HG03159 (cell line): ENCODE data around the gene HTD2.

ENCODE experiments used
- ATAC-seq: cut with Tn5 transposase; IDR thresholded peaks from one replicate; pipeline ENCODE4 v1.9.1; 2021; ENCODE audit warnings: mild to moderate bottlenecking, moderate library complexity; ENCODE audit not compliant: unreplicated experiment

The HTD2 gene

DNA sequence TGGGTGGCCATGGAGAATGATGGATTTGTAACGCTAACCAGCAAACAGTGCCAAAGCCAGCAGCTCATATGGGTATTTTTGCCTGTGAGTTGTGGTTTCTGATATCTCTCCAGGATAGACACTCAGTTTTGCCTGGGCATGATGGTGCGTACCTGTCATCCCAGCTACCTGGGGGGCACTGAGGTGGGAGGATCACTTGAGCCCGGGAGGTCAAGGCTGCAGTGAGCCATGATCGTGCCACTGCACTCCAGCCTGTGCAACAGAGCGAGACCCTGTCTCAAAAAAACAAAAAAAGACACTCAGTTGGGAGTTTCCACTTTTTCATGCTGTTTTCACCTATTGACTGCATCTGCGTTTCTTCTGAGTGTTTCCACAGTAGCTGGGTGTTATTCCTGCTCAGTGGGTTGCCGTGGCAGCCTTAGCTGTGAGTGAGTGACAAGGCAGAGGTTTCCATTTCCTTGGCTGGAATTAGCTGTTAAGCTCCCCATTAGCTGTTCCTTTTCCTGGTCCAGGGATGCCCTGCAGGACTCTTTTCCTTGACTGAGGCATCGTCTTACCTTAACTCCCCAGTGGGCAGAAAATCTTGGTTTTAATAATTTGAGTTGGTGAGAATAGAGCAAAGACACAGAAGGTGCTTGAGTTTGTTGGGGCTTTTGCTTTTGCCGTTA is 14.5 kb upstream of the HTD2 start:
- ATAC-seq, result no peak

DNA sequence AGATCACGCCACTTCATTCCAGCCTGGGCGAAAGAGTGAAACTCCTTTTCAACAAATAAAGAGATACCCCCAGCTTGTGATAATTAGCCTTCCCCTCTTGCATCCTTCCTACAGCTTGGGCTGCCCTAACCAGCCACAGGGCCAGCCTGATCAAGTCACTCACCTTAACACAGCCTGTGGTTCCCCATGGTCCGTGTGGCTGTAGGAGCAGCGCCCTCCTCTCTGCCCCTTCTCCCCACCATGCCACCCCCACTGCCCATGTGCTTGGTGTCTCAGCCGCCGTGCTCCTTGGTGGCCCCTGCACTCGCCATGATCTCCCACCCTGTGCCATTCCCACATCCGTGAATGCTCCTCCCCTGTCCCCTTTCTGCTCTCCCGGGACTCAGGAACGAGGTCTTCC is 13.5 kb upstream of the HTD2 start:
- no peak for ATAC-seq

GRCh38 chr3:58293516-58293915 is 12.8 kb upstream of the HTD2 start:
- ATAC-seq, result no peak

DNA sequence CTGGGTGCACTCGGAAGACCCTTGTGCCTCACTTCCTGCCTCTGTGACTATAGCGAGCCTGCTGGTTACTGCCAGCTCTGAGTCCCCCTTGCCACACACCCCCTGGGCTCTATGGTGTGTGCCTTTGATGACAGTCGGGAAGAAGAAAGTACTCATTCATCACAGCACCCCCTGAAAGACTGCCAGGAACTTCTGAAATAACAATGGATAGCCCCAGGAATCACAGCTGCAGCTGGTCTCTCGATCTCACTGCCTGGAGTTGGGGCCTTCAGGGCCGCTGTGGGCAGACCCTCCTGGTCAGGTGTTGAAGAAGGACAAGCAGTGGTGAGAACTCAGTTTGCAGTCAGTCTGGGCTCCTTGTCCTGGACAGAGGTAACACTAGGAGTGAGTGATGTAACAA is 10.1 kb upstream of the HTD2 start:
- no peak for ATAC-seq

DNA sequence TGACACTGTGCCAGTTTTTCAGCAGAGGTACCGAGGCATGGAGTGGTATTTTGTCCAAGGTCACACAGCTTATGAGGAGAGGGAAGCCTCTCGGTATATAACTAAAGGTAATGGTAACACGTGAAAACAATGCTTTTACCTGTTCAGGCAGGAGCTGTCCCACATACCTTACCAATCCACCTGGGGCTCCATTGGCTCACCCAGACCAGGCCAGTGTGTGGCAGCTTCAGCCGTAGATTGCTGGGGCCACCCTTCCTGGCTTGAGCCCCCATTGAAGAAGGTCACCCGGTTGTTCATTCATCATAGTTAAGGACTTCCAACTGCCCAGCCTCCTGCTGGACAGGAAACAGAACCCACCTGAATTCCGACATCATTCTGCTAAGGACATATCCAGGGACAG is 9.5 kb upstream of the HTD2 start:
- no peak for ATAC-seq

- ATAC-seq, result no peak
Measured at GRCh38 chr3:58298190-58298589, 8.1 kb upstream of the HTD2 start.

GRCh38 chr3:58299075-58299474 is 7.2 kb upstream of the HTD2 start:
- no peak for ATAC-seq

DNA sequence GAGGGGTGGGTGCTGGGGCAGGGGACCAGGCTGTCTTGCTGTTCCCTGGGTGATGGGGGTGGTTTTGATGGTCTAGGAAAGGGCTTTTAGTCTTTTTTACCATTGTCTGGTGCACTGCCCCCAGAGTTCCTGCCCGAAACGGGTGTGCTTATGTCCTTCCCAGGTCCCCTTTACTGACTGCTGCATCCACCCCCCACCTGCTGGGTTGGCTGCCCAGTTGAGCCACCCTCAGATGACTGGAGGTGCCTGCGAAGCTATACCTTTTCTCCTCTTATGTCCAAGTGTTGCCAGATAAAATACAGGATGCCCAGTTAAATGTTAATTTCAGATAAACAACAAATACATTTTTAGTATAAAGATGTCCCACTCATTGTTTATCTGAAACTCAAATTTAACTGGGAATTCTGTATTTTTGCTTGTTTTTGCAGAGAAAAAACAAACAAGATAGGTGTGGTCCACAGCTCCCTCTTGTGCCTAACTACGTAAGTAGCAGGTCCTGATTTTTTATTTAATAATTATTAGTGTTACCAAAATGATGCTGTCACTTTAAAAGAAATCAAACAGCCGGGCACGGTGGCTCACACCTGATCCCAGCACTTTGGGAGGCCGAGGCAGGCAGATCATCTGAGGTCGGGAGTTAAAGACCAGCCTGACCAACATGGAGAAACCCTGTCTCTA is 6.3 kb upstream of the HTD2 start:
- no peak for ATAC-seq

DNA sequence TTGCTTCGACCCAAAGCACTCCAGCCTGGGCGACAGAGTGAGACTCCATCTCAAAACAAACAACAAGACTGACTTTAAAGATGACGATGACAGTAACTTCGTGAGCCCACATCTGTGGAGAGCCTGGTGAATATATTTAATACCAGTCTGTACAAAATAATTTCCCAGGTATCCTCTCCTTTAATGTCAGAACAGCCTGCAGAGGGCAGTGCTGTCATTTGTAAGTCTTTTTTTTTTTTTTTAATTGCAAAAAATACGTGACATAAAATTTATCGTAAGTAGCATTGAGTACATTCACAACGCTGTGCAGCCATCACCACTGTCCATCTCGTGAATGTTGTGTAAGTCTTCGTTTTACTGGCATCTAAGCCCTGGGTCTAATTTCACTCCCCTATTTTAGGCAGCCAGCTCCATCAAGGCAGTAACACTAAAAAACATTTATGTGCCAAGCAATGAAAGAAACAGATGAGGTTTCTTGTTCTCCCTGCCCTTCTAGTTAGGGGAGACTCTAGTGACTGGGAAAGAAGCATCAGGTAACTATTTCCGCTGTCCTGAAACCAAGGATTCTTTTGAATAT is 1.4 kb downstream of the HTD2 start:
- ATAC-seq, result no peak

DNA sequence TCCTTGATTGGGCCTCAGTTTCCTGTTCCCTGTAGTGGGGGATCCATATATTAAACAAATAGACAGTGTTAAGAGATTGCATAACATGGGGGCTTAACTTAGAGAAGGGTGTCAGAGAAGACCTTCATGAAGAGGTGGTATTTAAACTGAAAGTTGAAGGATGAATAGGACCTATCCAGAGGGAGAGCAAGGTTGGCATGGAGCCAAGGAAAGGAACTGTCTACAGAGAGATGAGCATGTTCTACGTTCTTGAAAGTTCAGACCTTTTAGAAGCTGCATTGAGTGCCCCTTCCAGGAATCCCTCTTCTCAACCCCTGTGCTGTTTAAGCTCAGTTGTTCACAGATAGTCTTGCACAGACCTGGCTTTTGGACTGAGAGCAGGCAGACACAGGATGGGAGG is 2.4 kb downstream of the HTD2 start:
- no peak for ATAC-seq

DNA sequence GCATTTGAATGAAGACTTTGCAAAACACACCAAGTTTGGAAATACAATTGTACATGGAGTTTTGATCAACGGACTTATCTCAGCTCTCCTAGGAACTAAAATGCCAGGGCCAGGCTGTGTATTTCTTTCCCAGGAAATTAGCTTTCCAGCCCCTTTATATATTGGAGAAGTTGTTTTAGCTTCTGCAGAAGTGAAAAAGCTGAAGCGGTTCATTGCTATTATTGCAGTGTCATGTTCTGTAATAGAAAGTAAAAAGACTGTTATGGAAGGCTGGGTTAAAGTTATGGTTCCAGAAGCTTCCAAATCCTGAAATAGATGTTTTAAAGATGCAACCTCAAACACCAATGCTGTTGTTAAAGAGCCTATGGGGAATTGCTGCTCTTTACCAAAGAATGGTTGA is 11.5 kb downstream of the HTD2 start:
- ATAC-seq, result no peak

- no peak for ATAC-seq
Measured at GRCh38 chr3:58321791-58322190, 15.5 kb downstream of the HTD2 start.

DNA sequence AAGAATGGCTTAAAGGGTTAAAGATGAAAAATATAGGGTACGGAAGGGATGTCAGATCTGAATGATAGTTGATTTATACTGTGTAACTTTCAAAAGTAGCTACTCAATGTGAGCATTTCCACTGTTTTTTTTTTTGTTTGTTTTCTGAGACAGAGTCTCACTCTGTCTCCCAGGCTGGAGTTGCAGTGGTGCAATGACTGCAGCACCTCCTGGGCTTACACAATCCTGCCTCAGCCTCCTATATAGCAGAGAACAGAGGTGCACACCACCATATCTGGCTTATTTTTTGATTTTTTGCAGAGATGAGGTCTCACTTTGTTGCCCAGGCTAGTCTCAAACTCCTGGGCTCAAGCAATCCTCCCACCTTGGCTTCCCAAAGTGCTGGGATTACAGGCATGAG is 16.5 kb downstream of the HTD2 start:
- ATAC-seq, result no peak

- no peak for ATAC-seq
Measured at GRCh38 chr3:58323529-58324390, 17.4 kb downstream of the HTD2 start.

DNA sequence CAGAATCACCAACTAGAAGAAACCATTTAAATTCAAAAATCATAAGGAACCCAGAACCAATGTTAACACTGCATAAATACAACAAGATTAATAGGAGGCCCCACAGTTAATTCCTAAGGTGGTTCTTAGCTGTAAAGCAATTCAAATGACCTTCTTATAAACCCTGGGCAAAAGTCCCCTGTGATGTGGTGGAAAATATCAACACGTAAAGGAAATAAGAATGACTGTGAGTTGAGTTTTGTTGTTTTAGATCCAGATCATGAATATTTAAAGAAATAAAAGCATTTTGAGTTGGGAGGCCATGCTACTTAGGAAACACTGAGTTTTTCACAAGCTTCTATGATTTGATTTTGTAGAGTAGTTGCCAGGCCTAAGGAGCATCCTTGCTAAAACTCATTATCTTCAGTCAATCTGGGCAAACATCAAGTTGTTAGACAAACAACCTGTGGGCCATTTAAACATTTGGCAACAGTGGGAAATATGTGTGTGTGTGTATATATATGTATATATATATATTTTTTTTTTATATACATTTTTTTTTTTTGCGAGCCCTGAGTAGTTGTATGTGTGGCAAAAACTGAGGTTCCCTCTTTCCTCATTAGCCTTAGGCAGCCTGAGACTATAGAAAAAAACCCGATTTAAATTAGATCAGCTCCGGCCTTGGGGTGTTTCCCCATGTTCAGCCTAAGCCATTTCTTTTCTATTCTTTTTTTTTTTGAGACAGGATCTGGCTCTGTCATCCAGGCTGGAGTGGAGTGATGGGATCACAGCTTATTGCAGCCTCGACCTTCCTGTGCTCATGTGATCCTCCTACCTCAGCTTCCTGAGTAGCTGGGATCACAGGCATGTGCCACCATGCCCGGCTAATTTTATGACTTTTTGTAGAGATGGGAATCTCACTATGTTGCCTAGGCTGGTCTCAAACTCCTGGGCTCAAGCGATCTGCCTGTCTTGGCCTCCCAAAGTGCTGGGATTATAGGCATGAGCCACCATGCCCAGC is 18.4 kb downstream of the HTD2 start:
- ATAC-seq, result no peak

DNA sequence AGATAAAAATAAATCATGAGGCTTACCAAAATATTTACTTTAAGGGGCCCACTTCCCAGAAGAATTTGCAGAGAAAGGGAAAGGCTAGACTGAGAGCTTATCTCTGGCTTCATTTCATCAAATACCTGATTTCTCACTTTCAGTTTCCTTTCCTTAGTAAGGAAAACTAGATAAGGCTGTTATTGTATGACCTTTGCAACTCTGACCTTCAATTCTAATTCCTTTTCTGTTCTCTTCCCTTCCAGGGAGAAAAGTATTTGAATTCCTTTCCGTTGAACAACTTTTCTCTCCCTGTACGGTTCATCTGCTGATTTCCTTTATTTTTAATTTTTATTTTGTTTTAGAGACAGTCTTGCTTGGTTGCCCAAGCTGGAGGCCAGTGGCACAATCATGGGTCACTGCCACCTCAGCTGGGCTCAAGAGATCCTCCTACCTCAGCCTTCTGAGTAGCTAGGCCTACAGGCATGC is 19.2 kb downstream of the HTD2 start:
- no peak for ATAC-seq

GRCh38 chr3:58326267-58326900 is 20.1 kb downstream of the HTD2 start:
- ATAC-seq, result no peak

- no peak for ATAC-seq
Measured at GRCh38 chr3:58329150-58329921, 23.0 kb downstream of the HTD2 start.

- ATAC-seq, result no peak
Measured at GRCh38 chr3:58329922-58330413, 23.6 kb downstream of the HTD2 start.
